NCI-H1092 (cell line): Measurements from ENCODE around the gene FREM3.
"Not testable (repeated sequence)": the region's sequence is repeated elsewhere in the genome, so short reads cannot be mapped to it uniquely, and the experiment has no call there.

Experiments used
- DNase-seq: peaks from one replicate; lab custom pipeline; 2025; lab: John Stamatoyannopoulos, UW

Gene FREM3

DNA sequence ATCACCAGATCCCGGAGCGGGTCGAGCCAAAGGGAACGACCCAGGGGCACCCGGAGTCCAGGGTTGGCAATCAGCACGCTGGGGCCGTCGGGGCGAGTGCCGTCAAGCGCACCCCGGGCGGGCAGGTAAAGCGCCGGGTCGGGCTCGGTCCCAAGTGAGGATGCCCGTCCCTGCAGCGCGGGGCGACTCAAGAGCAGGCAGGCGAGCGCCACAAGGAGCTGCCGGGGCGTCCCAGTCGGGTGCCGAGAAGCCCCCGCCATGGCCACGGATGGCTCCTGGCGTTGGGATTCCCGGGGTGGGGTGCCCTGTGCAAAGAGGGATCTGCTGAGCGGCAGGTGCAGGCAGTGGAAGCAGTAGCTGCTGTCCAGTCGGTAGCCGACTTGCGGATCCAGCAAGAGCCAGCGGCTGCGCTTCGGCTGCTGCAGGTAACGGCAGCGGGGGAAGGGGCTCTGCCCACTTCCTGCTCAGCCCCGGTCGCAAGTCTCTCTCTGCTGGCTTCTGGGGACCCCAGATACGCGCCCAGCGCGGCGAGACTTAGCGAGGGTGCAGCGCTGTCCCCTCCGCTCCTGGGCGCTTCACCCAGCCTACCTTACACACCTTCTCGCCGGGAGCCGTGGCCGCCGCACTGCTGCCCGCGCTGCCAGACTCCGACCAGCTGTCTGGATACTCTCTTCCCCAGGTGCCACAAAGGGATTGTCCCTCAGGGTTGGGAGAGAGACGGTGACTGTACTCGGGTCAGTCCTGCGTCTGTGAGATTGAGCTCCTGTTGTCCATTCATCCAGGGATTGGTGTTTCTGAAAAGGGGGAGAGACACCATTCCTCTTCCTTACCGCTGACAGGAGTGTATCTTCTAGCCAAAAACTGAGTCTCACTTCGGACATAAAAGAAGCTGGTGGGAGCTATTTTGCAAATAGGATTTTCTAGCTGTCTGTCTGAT is at the start of gene FREM3:
TSS of gene FREM3 (minus strand) at position 260 of the 937 bp plus-strand sequence. CDS start at position 260, 0 bp downstream.
- no peak for DNase-seq

DNA sequence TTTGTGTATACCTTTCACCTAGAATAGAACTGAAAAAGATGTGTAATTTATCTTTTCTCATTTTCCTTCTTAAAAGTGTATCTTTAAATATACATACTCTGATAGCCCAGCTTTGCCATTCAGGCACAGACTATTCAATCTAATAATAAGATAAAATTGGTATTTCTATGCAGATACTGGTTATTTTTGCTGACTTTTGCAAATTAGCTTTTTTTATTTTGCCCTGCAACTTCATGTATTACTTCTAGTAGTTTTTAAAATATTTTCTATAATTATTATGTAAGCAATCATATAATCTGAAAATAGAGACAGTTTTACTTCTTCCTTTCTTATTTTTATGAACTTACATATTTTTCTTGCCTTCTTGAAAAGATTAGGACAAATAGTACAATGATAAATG is 45.4 kb upstream of the FREM3 start:
- DNase-seq: no peak

DNA sequence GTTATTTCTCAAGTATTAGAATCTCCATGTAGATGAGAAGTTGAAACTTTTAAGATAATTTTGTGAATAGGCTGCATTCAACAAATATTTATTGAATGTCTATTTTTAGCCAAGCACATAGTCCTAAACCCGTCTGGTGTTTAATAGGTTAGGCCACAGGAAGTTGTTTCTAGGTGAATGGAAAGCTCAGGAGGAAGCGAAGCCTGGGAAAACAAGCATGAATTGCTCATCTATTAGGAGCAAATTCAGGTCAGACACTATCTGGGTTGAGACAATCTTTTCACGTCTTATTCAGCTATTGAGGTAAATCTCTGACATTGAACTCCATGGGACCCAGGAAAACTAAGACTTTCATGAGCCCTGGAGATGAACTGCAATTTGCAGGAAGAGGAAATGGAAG is 43.1 kb upstream of the FREM3 start:
- no peak for DNase-seq

DNA sequence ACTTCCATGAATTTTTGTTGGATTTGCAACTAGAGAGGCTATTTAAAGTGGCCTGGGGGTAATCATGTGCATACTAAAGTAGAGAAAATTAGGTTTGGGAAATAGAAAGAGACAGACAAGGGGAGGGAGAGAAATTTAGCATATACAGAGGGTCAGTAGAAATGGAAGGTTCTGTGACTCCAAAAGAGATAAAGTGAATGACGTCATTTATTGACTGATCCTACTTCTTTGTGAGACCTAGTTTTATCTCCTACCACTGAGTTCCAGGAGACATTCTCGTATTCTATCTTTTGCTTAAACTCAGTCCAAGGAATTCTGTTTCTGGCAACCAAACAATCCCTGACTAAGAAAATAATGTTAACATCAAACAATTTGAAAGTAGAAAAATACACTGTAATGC is 42.4 kb upstream of the FREM3 start:
- DNase-seq: no peak

DNA sequence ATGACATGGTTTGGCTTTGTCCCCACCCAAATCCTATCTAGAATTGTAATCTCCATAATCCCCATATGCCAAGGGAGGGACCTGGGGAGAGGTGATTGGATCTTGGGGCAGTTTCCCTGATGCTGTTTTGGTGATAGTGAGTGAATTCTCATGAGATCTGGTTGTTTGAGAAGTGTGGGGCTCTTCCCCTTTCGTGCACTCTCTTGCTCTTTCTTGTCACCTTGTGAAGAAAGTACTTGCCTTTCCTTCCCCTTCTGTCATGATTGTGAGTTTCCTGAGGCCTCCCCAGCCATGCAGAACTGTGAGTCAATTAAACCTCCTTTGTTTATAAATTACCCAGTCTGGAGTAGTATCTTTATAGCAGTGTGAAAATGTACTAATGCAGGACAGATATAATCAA is 36.4 kb upstream of the FREM3 start:
- no peak for DNase-seq

DNA sequence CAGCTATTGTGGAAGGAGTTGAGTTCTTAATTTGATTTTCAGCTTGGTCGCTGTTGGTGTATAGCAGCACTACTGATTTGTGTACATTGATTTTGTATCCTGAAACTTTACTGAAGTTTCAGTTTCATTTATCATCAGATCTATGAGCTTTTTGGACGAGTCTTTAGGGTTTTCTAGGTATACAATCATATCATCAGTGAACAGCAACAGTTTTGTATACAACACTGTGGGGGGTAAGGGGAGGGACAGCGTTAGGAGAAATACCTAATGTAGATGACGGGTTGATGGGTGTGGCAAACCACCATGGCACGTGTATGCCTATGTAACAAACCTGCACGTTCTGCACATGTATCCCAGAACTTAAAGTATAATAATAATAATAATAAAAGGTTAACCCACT is 35.6 kb upstream of the FREM3 start:
- DNase-seq: not testable (repeated sequence)

DNA sequence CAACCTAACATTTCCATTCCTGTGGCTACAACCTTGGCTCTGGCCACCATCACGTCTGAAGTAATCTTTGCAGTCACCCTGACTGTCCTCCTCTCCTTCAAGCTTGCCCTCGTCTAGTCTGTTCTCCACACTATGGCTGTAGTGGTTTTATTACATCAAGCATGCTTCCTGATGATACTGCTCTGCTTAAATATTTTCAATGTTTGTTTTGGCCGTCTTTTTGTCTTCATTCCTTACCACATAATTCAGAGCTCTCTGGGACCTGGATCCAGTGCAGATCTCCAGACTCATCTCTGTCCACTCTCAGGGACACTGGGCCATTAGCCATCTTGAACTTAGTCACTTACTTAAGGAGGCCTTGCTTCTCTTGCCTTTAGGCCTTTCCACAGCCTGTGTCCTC is 27.7 kb upstream of the FREM3 start:
- no peak for DNase-seq

DNA sequence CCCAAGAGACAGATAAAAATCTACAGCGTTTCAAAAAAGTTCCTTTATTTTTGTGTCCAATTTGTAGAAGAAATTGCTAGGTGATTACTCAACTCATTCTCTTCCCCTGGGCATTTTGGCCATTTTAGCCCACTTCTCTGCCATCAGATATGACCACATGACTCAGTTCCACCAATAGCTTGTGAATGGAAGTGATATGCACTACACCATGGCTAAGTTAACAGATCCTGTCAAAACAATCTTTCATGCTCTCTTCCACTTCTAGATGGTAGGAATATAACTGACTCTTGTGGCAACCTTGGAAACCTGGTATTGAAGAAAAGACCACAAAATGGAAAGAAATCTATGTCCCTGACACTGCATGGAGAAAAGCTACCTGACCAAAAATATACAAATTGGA is 26.2 kb upstream of the FREM3 start:
- DNase-seq: no peak

DNA sequence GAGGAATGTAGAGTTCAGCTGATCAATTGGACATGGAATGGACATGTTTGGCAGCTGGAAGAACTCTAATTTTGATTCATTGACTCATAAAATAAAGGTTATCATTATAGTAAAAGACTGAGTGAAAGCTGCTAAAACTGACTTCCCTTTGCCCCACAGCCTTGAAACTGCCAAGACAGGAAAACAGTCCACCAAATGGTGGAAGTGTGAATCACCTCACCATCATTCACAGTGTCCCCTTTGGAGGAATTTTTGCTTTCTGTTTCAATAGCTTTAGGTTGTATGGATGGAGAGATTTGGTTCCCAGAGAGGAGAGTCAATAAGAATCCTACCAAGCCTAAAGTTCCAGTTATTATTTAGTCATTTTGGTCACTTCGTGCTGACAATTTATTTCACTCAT is 20.8 kb upstream of the FREM3 start:
- no peak for DNase-seq

DNA sequence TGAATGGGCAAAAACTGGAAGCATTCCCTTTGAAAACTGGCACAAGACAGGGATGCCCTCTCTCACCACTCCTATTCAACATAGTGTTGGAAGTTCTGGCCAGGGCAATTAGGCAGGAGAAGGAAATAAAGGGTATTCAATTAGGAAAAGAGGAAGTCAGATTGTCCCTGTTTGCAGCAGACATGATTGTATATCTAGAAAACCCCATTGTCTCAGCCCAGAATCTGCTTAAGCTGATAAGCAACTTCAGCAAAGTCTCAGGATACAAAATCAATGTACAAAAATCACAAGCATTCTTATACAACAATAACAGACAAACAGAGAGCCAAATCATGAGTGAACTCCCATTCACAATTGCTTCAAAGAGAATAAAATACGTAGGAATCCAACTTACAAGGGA is 18.3 kb upstream of the FREM3 start:
- DNase-seq: not testable (repeated sequence)

DNA sequence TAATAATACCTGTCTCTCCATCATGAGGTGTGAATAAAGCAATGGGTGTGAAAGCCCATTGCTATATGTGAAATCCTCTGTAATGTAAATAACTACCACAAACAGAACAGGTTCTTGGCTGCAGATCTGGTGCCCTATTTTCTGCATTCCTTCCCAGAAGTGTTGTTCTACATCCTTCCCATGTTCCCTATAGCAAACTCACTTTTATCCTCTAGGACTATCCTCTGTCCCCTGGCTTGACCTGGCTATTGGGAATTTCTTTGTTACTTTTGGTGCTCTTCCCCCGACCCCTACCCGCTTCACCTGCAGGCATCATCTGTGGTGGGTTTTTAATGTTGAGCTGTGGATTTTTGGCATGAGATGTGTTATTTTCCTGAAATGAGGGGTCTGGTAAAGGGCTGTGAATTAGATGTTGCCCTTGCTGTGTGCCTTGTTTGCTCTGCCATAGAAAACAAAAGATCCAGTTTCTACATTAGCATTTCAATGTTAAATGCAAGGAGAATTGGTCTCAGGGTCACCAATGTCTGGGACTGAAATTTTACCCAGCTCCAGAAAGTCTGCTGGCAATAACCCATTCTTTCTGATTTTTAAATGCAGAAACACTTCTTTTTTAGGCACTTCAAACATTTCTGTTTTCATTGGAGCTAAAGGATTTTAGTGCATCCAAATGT is 13.6 kb upstream of the FREM3 start:
- DNase-seq: no peak

DNA sequence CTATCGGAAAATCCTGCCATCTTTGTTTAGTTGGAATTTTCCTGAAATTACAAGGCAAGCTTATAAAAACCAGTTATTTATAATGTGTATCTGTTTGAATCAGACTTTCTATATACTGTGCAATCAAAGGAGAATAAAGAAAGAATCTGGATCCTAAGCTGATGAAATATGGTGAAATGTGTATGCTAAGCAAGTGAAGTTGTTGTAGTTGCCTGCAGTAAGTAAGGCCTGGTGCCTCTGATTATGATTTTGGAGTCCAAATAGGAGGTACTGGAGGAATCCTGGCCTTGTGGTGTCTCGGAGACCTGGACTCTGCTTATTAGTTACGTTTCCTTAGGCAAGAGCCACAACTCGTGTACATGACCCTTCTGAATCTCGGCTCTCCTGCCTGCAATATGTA is 13.1 kb upstream of the FREM3 start:
- no peak for DNase-seq

DNA sequence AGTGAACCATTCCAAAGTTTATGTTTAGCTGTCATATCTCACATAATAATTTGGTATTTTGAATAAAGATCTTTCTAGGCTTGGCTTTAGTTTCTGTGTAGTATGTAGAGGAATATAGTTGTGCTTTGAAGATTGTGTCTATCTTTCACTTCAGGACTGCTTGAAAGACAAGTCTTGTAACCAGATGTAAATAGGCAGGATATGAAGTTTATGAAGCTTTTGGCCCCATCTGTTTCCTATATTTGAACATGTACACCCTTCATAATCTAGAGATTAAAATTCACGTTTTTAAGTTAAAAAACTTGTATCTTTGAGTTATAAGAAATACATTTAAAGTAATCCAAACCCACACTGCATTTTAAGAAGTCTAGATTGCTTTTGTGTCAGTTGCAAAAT is 11.7 kb upstream of the FREM3 start:
- DNase-seq: no peak

DNA sequence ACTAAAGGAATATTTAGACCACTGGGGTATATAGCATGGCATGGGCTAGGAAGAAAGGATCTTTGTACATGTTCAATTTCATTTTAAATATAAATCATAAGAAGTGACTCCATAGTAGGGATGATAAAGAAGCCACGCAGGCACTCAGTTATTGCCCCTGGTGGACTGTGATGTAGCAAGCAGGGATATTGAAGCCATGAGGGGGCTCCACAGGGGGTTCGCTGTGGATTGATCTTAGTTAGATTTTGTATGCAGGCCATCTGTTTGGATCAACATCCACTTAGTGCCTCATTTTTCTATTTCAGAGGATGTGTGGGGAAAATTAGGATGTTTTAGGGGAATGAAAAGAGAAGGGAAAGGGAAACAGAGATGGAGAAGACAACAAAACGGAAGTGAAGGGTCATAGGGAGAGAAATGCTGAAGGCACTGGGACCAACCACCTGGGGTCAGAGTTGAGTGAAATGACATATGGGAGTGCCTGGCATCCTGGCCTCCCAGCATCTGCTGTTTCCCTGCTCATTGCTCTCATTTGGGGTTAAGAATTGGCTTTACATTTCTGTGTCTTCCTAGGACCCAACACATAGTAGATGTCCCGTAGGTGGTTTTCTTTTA is 11.2 kb upstream of the FREM3 start:
- no peak for DNase-seq

DNA sequence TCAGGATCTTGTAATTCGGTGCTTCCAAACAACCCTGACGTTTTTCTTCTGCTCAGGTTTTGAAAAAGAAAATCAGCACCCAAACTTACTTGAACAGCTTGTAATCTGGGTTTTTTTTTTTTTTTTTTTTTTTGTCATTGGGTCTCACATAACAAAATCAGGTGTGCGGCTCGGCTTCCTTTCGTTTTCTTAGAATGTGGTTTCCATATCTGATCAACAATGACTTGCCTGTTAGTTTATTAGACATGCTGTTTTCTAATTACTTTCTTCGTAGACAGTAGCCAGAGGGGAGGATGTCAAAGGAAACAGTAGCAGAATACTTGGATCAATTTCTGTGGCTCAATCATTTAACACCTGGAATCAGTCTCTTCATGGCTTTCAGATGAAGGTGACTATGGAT is 890 bp upstream of the FREM3 start:
- no peak for DNase-seq

DNA sequence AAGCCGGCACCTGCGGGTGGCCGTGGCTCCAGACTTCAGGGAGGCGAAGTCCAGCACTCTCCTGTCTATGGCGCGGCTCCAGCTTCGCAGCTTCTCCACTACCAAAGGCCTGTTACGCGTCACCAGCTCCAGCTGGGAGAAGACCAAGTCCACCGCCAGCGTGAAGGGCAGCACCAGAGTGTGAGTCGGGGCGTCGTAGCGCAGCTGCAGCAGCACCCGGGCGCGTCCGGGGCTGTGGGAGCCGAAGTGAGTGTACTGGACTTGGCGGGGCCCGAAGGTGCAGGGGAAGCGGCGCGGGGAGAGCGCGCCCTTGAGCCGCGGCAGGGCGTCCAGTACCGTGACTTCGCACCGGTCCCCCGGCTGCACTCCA is 444 bp downstream of the FREM3 start:
- no peak for DNase-seq

DNA sequence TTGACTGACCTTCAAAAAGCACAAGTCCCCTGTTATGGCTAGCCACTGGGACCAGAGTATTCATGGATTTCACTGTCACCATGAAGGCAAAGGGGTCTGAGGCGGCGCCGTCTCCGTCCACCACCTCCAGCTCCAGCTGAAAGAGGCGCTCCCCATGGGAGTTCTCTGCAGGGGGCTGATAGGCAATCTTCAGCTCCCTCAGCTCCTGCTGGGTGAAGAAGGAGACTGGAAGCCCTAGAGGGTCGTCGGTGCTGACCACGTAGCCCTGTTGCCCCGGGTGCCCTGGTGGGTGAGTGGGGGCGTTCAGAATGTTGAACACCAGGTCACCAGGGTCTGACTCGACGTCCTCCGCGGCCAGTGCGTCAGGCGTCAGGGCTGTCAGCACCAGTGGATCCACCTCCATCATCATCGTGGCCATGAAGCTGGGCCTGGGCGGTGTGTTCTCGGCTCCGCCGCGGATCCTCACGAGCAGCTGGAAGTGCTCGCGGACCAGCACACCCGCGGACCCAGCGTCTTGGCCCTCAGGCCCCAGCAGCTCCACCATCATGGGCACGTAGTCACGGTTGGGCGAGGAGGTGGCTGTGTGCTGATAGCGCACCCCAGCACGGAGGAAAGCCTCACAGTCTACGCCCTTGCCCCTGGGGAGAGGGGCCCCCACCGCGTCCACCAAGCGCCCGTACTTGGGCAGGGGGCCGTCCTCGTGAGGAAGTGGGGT is 987 bp downstream of the FREM3 start:
- DNase-seq: no peak

DNA sequence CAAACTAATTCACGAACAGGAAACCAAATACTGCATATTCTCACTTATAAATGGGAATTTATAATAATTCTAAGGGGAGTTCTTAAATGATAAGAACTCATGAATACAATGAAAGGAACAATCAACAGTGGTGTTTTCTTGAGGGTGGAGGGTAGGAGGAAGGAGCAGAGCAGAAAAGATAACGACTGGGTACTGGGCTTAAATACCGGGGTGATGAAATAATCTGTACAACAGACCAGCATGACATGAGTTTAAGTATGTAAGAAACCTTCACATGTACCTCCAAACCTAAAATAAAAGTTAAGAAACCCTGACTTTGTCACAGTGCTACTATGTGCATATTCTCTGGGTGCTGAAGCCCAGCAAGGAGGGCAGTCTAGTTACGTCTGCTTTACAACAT is 6.6 kb downstream of the FREM3 start:
- no peak for DNase-seq

DNA sequence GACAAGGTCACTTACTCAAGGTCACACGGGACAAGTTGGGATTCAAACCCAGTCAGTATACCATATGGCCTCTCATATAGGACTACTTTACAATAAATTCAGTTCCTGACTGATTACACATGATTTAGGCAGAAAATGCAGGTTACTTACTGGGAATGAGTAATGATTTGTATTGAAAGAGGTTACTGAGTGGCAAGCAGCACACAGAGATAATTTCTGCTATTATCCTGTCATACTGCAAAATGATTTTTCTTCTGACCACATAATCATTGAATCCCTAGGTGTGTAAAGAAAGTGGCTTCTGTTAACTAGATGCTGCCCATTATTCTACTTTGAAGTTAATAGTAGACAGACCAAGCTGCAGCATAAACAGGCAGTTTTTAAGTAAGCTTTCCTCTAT is 8.2 kb downstream of the FREM3 start:
- DNase-seq: no peak

DNA sequence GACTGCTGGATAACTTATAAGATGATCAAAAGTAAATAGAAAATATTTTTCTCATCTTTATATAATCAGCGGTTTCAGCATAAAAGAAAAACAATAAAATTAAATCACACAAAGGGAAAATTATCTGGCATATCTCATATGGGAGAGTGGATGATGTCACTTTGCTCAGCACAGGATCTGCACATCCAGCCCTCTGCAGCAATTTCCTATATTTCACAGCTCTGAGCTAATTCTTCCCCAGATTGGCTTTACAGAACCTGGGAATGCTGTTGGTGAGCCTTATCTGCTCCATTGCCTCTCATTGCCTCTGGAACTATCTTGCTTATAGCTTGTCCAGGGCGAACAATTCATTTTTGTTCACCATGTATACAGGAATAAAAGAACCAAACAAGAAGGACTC is 21.0 kb downstream of the FREM3 start:
- no peak for DNase-seq

DNA sequence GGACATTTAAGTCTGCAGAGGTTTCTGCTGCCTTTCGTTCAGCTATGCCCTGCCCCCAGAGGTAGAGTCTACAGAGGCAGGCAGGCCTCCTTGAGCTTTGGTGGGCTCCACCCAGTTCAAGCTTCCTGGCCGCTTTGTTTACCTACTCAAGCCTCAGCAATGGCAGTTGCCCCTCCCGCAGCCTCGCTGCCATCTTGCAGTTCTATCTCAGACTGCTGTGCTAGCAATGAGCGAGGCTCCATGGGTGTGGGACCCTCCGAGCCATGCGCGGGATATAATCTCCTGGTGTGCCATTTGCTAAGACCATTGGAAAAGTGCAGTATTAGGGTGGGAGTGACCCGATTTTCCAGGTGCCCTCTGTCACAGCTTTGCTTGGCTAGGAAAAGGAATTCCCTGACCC is 26.8 kb downstream of the FREM3 start:
- not testable (repeated sequence) for DNase-seq

DNA sequence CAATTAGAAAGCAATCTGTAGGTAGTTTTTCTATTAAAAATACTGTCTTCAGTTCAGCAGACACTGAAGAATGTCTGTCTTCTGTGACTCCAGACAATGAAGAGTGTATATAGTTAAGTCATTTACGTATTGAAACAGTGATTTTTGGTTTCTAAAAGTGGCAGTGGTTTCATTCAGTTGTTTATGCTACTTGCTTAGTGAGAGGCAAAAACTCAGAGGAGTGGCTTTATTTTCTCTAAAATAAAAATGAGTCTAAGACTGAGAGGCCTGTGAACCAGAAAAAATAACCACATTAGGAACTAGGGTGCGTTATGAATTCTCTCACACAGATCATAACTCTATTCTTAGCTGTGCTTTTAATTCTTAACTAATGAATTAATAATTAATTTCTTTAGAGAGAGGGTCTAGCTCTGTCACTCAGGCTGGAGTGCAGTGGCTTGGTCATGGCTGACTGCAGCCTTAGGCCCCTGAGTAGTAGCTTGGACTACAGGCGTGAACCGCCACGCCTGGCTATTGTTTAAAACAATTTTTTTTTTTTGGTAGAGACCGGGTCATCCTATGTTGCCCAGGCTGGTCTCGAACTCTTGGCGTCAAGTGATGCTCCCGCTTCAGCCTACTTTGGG is 31.4 kb downstream of the FREM3 start:
- no peak for DNase-seq
